Fibroblast of pulmonary artery (primary cell): ENCODE results near the gene TPPP3.
"Not testable (repeated sequence)": the region's sequence is repeated elsewhere in the genome, so short reads cannot be mapped to it uniquely, and the experiment has no call there.

Source experiments
- DNase-seq: peaks from one replicate; pipeline ENCODE4 v3.0.0-alpha.2; 2010; ENCODE audit warnings: low read depth
- H3K4me3 ChIP-seq: replicated peaks from 2 replicates; pipeline ENCODE4 v1.5.1; 2011; ENCODE audit warnings: low read depth, mild to moderate bottlenecking, control low read depth, low read length, moderate library complexity
- TF ChIP-seq, protein P1 (sequence below): IDR thresholded peaks from 2 replicates; pipeline ENCODE4 v1.5.1; 2011; ENCODE audit warnings: mild to moderate bottlenecking, control low read depth, low read length, inconsistent platforms; ENCODE audit errors: missing control alignments

The TPPP3 gene

DNA sequence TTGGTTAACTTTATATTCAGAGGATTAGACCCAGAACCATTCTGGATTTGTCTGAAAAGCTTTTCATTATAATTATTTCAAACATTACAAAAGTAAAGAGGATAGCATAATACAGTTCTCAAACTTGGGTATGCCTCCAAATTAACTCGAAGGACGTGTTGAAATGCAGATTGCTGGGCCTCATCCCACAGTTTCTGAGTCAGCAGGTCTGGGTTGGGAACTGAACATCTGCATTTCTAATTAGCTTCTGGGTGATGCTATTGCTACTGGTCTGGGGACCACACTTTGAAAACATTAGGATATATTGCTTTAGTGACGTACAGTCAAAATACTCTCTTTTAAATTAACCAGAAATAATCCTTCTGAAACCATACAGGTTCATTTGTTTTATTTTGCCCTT is 10.0 kb downstream of the TPPP3 start:
- H3K4me3 ChIP-seq: no peak overlapping the region
- no peak for DNase-seq
- TF ChIP-seq, protein P1, sequence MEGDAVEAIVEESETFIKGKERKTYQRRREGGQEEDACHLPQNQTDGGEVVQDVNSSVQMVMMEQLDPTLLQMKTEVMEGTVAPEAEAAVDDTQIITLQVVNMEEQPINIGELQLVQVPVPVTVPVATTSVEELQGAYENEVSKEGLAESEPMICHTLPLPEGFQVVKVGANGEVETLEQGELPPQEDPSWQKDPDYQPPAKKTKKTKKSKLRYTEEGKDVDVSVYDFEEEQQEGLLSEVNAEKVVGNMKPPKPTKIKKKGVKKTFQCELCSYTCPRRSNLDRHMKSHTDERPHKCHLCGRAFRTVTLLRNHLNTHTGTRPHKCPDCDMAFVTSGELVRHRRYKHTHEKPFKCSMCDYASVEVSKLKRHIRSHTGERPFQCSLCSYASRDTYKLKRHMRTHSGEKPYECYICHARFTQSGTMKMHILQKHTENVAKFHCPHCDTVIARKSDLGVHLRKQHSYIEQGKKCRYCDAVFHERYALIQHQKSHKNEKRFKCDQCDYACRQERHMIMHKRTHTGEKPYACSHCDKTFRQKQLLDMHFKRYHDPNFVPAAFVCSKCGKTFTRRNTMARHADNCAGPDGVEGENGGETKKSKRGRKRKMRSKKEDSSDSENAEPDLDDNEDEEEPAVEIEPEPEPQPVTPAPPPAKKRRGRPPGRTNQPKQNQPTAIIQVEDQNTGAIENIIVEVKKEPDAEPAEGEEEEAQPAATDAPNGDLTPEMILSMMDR: no peak

DNA sequence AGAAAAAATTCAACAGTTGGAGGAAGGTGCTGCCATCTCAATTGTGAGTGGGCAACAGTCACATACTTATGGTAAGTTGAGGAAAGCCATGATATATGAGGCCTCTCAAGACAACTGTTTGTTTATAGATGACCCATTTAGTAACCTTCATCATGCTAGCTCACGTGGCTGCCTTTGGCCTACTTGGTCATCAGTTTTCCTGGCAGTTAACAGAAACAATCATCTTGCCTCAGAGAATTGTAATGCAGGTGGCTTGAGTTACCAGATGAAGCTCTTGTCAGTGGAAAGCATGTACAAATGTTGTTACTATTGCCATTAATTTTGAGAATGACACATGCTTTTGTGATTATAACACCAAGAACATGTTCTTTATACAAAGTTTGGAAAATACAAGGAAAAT is 14.7 kb downstream of the TPPP3 start:
- no peak for DNase-seq
- TF ChIP-seq, protein P1: no peak
- H3K4me3 ChIP-seq: no peak overlapping the region

DNA sequence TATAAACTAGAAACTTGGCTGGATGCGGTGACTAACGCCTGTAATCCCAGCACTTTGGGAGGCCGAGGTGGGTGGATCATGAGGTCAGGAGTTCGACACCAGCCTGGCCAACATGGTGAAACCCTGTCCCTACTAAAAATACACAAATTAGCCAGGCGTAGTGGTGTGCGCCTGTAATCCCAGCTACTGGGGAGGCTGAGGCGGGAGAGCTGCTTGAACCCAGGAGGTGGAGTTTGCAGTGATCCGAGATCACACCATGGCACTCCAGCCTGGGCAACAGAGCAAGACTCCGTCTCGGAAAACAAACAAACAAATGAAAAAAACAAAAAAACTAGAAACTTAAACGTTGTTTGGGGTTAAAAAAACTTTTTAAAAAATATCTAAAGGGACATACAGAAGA is 17.3 kb downstream of the TPPP3 start:
- not testable (repeated sequence) for H3K4me3 ChIP-seq, DNase-seq

DNA sequence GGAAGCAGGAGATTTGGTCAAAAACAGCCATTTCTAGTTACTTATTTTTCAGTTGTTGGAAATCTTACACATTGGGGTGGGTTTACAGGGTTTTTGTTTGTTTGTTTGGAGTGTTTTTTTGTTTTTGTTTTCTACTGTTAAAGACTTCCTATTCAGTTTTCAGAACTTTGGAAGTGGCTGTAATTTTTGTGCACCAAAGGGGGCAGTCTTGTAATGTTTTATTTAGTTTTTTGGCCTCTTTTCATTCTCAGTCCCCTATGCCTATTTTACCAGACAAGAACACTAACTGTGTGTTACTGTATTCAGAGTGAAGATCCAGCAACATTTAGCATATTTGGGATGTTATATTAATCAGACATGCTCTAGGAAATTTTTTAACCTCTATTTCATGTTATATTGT is 20.6 kb downstream of the TPPP3 start:
- peak; percentile 61 for DNase-seq
- TF ChIP-seq, protein P1: peak; percentile 52
- H3K4me3 ChIP-seq: no peak overlapping the region

DNA sequence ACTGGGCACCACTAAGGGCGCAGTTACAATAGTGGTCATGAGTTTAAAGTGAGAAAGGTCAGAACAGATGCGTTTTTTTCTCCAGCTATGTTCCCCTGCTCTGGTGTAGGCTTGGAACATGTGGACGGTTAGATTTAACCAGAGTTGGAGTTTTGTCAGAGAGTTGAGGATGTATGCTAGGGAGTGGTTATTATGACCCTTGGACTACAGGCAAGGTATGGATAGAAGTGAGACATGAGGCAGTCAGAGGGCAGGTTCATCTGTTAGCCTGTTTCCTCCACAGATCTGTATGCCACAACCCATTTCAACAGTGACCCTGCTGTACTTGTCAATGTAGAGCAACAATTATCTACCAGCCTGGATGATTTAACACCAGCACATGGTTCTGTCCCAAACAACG is 22.6 kb downstream of the TPPP3 start:
- TF ChIP-seq, protein P1: no peak
- H3K4me3 ChIP-seq: no peak overlapping the region
- no peak for DNase-seq

DNA sequence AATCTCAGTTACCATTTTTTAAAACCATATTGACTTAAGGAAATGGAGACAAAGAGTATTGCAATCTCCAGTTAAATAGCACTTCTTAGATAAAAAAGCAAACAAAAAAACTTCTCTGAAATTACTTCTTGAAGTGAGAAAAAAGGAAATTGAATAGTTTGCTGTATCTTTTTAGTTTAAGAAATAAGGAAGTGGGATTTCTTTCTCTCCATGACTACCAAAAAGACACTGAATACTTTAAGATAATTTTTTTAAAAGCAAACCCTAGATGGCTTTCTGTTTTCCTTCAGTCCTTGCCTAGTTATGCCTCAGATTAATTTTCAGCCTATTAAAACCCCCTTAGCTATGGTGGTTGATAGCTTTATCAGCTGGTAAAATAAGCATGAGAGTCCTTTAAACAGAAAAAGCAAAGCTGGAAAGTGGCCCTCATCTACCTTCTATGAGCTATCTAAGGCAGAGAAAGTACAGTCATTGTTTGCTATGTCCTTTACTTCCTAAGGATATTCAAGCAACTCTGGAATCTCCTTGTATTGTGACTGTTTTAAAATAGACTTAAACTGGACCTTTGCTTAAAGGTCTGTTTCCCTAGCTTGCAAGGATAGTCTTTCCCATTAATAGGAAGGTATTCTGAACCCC is 28.6 kb downstream of the TPPP3 start:
- TF ChIP-seq, protein P1: no peak
- no peak overlapping the region for H3K4me3 ChIP-seq
- DNase-seq: no peak

DNA sequence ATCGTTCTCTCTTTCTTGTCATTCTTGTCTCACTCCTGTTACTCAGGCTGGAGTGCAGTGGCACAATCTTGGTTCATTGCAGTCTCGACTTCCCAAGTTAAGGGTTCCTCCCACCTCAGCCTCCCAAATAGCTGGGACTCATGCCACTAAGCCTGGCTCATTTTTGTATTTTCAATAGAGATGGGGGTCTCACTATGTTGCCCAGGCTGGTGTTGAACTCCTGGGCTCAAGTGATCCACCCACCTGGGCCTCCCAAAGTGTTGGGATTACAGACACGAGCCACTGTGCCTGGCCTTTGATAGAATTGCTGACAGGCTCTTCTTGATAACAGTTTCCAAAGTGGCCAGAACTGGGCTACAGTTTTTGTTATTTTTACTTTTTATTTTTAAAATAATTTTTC is 32.3 kb downstream of the TPPP3 start:
- no peak overlapping the region for H3K4me3 ChIP-seq
- TF ChIP-seq, protein P1: no peak
- DNase-seq: no peak

DNA sequence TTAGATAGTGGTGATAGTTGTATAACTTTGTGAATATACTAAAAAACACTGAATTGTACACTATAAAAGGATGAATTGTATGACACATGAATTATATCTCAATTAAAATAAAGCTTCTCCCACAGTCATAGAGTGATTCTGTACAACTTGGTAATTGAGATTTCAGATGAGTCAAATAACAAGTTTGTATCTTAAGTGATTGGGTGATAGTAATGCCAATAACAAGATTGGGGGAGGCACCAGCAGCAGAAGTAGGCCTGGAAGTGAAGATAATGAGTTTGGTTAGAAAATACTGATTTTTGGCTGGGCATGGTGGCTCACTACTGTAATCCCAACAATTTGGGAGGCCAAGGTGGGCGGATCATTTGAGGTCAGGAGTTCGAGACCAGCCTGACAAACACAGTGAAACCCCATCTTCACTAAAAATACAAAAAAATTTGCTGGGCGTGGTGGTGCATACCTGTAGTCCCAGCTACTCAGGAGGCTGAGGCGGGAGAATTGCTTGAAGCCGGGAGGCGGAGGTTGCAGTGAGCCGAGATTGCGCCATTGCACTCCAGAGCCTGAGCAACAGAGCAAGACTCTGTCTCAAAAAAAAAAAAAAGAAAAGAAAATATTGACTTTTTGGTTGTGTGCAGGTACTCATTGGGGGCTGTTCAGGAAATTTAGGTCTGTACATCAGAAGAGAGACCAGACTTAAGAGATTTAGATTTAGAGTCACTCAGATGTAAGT is 33.6 kb downstream of the TPPP3 start:
- not testable (repeated sequence) for H3K4me3 ChIP-seq, DNase-seq
